ENCODE measurements around the gene ZNF268.

Gene ZNF268

GRCh38 chr12:133181238-133181959 lies at the start of gene ZNF268:
Gene ZNF268 (plus strand): TSS chr12:133181495. CDS start chr12:133181998, 503 bp downstream.
- DNase-seq, result peak; percentile 92 to 93

DNA sequence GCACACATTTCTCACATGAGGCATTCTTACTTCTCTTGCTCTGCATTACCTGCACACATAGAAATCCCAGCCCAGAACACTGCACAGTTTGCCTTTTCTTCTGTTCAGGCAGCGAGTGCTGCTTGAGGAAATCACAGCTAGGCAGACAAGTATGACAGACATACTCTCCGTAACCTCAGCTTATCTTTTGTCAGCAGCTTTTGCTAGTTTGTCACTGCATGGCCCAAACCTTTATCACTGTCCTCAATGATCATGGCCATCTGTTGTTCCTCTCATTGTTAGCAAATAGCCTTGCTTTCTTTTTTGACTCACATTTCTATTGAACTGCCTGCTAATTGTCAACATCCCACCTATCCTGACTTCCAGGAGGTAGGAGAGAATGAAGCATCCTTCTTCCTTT lies 45.5 kb upstream of the ZNF268 start:
- DNase-seq, result no peak

DNA sequence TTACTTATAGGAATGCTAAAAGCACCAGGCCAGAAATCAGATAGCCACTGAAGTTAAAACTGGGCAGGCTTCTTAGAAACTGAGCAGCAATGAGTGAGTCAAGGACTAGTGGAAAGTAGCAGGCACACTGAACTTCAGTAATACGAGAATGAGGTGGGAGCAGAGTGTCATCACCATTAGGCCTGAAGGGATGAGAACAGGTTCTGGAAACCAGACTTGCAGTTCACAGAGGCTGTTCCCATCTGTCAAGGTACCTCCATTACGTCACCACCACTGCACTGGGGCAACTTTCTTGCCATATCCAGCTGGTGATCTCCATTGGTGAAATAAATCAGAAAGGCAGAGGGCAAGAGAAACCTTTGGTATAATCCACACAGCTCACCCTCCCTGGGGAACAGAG lies 35.3 kb upstream of the ZNF268 start:
- no peak for DNase-seq

- DNase-seq, result no peak
These were observed 25.1 kb upstream of the ZNF268 start for GRCh38 chr12:133156125-133156690.

DNA sequence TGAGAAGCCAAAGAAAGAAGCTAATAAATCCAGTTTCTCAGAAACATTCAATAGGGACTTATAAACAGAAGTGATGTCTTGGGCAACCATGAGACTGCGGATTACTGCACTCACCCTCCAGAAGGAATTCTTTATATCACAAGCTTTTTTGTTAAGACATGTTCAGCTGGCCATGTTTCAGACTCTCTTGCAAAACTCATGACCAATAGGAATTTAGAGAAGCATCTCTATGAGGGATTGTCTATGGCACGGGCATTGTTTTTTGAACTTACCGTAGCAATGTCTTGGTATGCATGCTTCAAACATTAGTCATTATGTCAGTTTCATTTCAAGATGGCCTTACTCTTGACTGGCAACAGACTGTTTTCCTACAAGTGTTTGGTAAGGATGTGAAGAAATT lies 15.5 kb upstream of the ZNF268 start:
- no peak for DNase-seq

GRCh38 chr12:133172491-133172890 lies 8.8 kb upstream of the ZNF268 start:
- no peak for DNase-seq

DNA sequence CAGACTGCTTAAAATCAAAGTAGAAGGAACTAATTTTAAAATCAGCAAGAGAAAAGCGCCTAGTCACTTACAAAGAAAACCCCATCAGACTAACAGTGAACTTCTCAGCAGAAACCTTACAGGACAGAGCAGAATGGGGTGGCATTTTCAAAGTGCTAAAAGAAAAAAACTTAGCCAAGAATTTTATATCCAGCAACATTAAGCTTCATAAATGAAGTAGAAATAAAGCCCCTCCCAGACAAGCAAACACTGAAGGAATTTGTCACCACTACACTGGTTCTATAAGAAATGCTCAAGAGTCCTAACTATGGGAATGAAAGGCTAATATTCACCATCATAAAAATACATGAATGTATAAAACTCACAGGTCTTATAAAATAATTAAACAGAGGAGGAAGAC lies 6.4 kb upstream of the ZNF268 start:
- no peak for DNase-seq

GRCh38 chr12:133180669-133181068 lies 626 bp upstream of the ZNF268 start:
- no peak for DNase-seq

GRCh38 chr12:133190176-133190575 lies 8.9 kb downstream of the ZNF268 start:
- DNase-seq, result no peak

DNA sequence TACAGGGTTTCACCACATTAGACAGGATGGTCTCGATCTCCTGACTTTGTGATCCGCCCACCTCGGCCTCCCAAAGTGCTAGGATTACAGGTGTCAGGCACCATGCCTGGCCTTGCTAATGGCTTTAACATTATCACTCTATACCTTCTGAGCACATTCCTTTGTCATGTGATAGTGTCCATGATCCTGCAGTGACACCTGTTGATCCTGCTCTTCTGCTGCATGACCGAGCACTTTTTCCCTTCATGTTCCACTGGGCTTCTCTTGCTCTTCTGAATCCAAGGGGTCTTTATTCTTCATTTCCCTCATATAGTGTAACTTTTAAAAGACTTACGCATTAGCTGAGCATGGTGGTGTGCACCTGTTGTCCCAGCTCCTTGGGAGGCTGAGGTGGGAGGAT lies 11.6 kb downstream of the ZNF268 start:
- no peak for DNase-seq

DNA sequence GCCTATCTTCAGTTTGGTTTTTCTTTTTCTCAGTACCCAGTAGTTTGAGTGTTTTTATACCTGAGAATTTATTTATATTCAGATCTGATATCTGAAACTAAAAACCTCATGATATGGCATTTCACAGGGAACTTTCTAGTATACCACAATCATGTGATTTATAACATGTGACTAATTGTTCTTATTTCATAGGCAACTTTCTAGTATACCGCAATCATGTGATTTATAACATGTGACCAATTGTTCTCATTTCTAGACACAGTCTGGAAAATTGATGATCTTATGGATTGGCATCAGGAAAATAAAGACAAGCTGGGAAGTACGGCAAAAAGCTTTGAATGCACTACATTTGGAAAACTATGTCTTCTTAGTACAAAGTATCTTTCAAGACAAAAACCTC lies 20.6 kb downstream of the ZNF268 start:
- no peak for DNase-seq

- no peak for DNase-seq
These were observed 21.4 kb downstream of the ZNF268 start for GRCh38 chr12:133202493-133203343.

DNA sequence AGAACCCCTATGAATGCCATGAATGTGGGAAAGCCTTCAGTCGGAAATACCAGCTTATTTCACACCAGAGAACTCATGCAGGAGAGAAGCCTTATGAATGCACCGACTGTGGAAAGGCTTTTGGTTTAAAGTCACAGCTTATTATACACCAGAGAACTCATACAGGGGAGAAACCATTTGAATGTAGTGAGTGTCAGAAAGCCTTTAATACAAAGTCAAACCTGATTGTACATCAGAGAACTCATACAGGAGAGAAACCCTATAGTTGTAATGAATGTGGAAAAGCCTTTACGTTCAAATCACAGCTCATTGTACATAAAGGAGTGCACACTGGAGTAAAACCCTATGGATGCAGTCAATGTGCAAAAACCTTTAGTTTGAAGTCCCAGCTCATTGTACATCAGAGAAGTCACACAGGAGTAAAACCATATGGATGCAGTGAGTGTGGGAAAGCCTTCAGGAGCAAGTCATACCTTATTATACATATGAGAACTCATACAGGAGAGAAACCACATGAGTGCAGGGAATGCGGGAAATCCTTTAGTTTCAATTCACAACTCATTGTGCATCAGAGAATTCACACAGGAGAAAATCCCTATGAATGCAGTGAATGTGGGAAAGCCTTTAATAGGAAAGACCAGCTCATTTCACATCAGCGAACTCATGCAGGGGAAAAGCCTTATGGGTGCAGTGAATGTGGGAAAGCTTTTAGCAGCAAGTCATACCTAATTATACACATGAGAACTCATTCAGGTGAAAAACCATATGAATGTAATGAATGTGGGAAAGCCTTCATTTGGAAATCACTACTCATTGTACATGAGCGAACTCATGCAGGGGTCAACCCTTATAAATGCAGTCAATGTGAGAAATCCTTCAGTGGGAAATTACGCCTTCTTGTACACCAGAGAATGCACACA lies 22.3 kb downstream of the ZNF268 start:
- DNase-seq, result no peak

DNA sequence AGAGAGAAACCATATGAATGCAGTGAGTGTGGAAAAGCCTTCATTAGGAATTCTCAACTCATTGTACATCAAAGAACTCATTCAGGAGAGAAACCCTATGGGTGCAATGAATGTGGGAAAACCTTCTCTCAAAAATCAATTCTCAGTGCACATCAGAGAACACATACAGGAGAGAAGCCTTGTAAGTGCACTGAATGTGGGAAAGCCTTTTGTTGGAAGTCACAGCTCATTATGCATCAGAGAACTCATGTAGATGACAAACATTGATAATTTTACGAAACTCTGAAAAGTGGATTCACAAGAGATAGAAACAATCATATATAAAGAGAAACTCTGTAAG lies 22.9 kb downstream of the ZNF268 start:
- no peak for DNase-seq

DNA sequence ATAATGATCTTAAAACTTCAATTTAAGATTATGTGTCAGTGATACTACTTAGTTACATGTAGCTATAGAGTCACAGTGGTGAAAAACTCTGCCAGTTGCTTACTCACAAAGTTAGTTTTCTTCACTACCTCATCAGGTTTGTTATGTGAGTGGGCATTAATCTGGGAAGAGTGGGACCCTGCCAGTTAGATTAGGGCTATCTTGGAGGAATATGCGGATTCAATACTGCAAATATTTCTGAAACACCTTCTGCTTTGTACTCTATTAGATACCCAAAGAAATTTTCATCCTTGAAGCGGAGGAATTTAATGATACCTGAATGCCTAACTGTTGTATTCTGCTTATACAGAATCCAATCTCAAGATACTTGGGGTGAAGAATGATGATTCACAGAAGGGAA lies 25.1 kb downstream of the ZNF268 start:
- DNase-seq, result no peak

- DNase-seq, result no peak
These were observed 34.4 kb downstream of the ZNF268 start for GRCh38 chr12:133215724-133216123.

DNA sequence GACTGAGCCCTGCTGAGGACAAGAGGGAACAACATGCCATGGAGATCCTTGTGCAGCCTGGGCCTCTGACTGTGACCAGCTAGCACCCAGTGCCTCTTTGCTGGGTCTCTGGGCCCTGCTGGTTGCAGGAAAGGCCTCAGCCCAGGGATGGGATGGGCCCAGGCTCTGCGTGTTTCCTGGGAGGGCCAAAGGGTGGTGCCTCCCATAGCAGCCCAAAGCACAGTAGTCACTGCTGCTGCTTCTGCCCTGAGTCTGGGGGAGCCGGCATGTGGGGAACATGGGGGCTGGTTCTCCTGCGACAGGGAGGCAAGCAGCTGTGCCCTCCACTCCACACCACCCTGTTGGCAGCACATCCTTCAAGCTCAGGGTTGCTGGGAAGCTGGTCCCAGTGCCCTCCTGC lies 35.9 kb downstream of the ZNF268 start:
- DNase-seq, result no peak

- no peak for DNase-seq
These were observed 39.2 kb downstream of the ZNF268 start for GRCh38 chr12:133220521-133220920.

GRCh38 chr12:133221241-133221640 lies 39.9 kb downstream of the ZNF268 start:
- DNase-seq, result no peak

GRCh38 chr12:133222211-133222610 lies 40.9 kb downstream of the ZNF268 start:
- no peak for DNase-seq

DNA sequence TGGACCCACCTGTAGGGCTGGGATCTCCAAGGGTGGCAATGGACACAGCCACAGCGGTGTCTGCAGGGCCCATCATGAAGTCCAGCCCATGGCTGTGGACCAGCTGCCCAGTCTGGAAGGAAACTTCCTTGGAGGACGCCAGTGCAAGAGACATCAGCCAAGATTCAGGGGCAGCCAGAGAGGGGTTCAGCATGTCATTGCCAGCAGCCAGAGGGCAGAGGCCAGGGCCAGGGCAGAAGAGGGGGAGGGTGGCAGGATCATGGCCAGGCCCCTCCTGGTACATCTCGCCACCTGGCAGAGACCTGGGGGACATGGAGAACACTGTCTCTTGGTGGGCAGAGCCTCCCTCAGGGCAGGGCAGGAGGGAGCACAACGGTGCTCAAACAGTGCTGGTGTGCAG lies 44.2 kb downstream of the ZNF268 start:
- no peak for DNase-seq

- no peak for DNase-seq
These were observed 45.4 kb downstream of the ZNF268 start for GRCh38 chr12:133226690-133227089.

DNA sequence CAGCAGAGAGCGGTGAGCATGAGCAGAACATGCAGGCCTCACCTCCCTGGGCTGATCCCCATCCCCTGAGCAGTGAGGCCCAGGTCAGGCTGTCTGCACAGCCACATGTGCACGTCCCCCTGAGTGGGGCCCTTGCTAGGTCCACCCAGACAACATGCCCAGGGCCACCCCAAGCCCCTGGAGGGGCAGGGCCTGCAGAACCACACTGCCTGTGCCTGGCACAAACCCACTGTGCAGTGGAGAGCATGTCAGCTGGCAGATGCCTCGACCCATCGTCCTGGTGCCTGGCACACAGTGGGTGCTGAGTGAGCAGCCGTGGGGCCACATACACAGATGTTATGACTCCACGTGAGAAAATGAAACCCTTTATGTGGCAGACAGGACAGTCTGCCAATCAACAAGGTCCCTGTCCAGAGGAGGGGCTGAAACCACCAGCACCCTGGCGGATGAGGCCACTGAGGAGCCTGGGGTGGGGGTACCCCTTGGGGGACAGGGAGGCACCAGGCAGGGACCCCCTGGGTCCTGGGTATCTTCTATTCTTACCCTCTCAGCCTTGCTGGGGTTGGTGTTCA lies 46.1 kb downstream of the ZNF268 start:
- DNase-seq, result no peak
